Astrocyte (in vitro differentiated cells and primary cell): Measurements from ENCODE around the gene SNX8. TPM values are rescaled to one million over a fixed set of nuclear protein-coding genes. Genes with fewer than 3 reads are reported as not detected.

Source experiments
- DNase-seq: peaks from one replicate; pipeline ENCODE4 v3.0.0-alpha.2; 2010; ENCODE audit warnings: low read depth
- FAIRE-seq: peaks from 2 replicates; lab custom pipeline; 2011; peaks lifted over from hg19 to GRCh38; lab: Jason Lieb, UNC
- H2AFZ ChIP-seq: 2 replicates; pipeline ENCODE4 v1.6.0; 2012; ENCODE audit warnings: low read depth, low read length, inconsistent platforms
- H3K27ac ChIP-seq: 2 replicates; pipeline ENCODE4 v1.5.1; 2011; ENCODE audit warnings: low read depth, low read length, inconsistent platforms
- H3K27me3 ChIP-seq: 2 replicates; pipeline ENCODE4 v1.6.0; 2011; ENCODE audit warnings: low read length, inconsistent platforms; ENCODE audit not compliant: insufficient read depth
- H3K36me3 ChIP-seq: 2 replicates; pipeline ENCODE4 v1.5.1; 2011; ENCODE audit warnings: low read length, inconsistent platforms; ENCODE audit not compliant: insufficient read depth
- H3K4me1 ChIP-seq: 2 replicates; pipeline ENCODE4 v1.5.1; 2011; ENCODE audit warnings: low read length, inconsistent platforms; ENCODE audit not compliant: insufficient read depth
- H3K4me2 ChIP-seq: 2 replicates; pipeline ENCODE4 v1.6.0; 2012; ENCODE audit warnings: low read length, inconsistent platforms
- H3K4me3 ChIP-seq: 2 replicates; pipeline ENCODE4 v1.5.1; 2011; ENCODE audit warnings: low read depth, mild to moderate bottlenecking, low read length, inconsistent platforms; ENCODE audit not compliant: insufficient read depth
- H3K79me2 ChIP-seq: 2 replicates; pipeline ENCODE4 v1.6.0; 2012; ENCODE audit warnings: mild to moderate bottlenecking, low read length, inconsistent platforms; ENCODE audit not compliant: insufficient read depth
- H3K9ac ChIP-seq: 2 replicates; pipeline ENCODE4 v1.6.0; 2012; ENCODE audit warnings: mild to moderate bottlenecking, low read length, inconsistent platforms
- H3K9me3 ChIP-seq: 2 replicates; pipeline ENCODE4 v1.5.1; 2012; ENCODE audit warnings: low read depth, mild to moderate bottlenecking, low read length, inconsistent platforms; ENCODE audit not compliant: insufficient read depth
- H4K20me1 ChIP-seq: 2 replicates; pipeline ENCODE4 v1.6.0; 2012; ENCODE audit warnings: low read length, inconsistent platforms; ENCODE audit not compliant: insufficient read depth
- H3K27ac Mint-ChIP-seq: one replicate; pipeline ENCODE4 v1.8.0; 2021; ENCODE audit warnings: mild to moderate bottlenecking, mixed read lengths; ENCODE audit not compliant: unreplicated experiment
- H3K27me3 Mint-ChIP-seq: one replicate; pipeline ENCODE4 v1.8.0; 2021; ENCODE audit warnings: low read depth, mixed read lengths; ENCODE audit not compliant: unreplicated experiment
- H3K36me3 Mint-ChIP-seq: one replicate; pipeline ENCODE4 v1.8.0; 2021; ENCODE audit warnings: low read depth, mixed read lengths; ENCODE audit not compliant: unreplicated experiment
- H3K4me1 Mint-ChIP-seq: one replicate; pipeline ENCODE4 v1.8.0; 2021; ENCODE audit warnings: low read depth, mixed read lengths; ENCODE audit not compliant: unreplicated experiment
- H3K4me3 Mint-ChIP-seq: one replicate; pipeline ENCODE4 v1.8.0; 2021; ENCODE audit warnings: mild to moderate bottlenecking, moderate library complexity, mixed read lengths; ENCODE audit not compliant: unreplicated experiment
- H3K9me3 Mint-ChIP-seq: one replicate; pipeline ENCODE4 v1.8.0; 2021; ENCODE audit warnings: mild to moderate bottlenecking, mixed read lengths; ENCODE audit not compliant: unreplicated experiment
- EZH2 ChIP-seq: IDR thresholded peaks from 2 replicates; pipeline ENCODE4 v1.6.1; 2012; ENCODE audit warnings: mild to moderate bottlenecking, low read length, inconsistent platforms; ENCODE audit not compliant: insufficient read depth
- total RNA-seq: library from RNA; stranded (reverse); gene quantifications from 2 replicates; pipeline ENCODE4 v1.2.1, GENCODE V29; 2021
- TF ChIP-seq, protein P1 (sequence below): IDR thresholded peaks from 2 replicates; pipeline ENCODE4 v1.5.1; 2011; ENCODE audit warnings: low read depth, mild to moderate bottlenecking, inconsistent platforms, low read length, moderate library complexity; ENCODE audit not compliant: insufficient read depth

Gene SNX8
- total RNA-seq, 1 donor from 2014 or later, result 28.9 TPM

DNA sequence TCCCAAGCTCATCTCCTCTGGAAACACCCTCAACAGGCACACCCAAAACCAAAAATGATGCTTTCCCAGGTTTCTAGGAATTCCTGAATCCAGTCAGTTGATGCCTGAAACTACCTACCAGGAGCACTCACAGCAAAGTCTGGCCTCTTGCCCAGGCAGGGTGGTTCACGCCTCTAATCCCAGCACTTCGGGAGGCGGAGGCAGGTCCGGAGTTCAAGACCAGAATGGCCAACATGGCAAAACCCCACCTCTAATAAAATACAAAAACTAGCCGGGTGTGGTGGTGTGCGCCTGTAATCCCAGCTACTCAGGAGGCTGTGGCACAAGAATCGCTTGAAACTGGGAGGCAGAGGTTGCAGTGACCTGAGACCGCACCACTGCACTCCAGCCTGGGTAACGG, 83.4 kb downstream of the SNX8 start:
- no peak overlapping the region for H3K4me3 ChIP-seq
- no peak overlapping the region for H2AFZ ChIP-seq
- peak overlapping the region; percentile 29 for H3K9ac ChIP-seq
- TF ChIP-seq, protein P1, sequence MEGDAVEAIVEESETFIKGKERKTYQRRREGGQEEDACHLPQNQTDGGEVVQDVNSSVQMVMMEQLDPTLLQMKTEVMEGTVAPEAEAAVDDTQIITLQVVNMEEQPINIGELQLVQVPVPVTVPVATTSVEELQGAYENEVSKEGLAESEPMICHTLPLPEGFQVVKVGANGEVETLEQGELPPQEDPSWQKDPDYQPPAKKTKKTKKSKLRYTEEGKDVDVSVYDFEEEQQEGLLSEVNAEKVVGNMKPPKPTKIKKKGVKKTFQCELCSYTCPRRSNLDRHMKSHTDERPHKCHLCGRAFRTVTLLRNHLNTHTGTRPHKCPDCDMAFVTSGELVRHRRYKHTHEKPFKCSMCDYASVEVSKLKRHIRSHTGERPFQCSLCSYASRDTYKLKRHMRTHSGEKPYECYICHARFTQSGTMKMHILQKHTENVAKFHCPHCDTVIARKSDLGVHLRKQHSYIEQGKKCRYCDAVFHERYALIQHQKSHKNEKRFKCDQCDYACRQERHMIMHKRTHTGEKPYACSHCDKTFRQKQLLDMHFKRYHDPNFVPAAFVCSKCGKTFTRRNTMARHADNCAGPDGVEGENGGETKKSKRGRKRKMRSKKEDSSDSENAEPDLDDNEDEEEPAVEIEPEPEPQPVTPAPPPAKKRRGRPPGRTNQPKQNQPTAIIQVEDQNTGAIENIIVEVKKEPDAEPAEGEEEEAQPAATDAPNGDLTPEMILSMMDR, result no peak
- TF ChIP-seq EZH2, result no peak
- peaks cover 34% of the 10 kb centered on the region for H3K4me1 ChIP-seq
- H3K9me3 ChIP-seq, result no peaks in the 10 kb centered on the region
- H3K27me3 Mint-ChIP-seq, result no peaks in the 10 kb centered on the region
- FAIRE-seq, result no peak
- H4K20me1 ChIP-seq, result peaks cover 51% of the 10 kb centered on the region
- H3K27ac ChIP-seq, result no peak overlapping the region
- H3K36me3 Mint-ChIP-seq, result peaks cover 35% of the 10 kb centered on the region
- H3K36me3 ChIP-seq, result peaks cover 15% of the 10 kb centered on the region
- H3K4me1 Mint-ChIP-seq, result peaks cover 12% of the 10 kb centered on the region
- peaks cover 59% of the 10 kb centered on the region for H3K79me2 ChIP-seq
- no peak for DNase-seq
- no peak overlapping the region for H3K4me2 ChIP-seq
- peak overlapping the region; percentile 34 for H3K4me3 Mint-ChIP-seq
- H3K27me3 ChIP-seq, result no peaks in the 10 kb centered on the region
- H3K27ac Mint-ChIP-seq, result no peak overlapping the region
- no peaks in the 10 kb centered on the region for H3K9me3 Mint-ChIP-seq

DNA sequence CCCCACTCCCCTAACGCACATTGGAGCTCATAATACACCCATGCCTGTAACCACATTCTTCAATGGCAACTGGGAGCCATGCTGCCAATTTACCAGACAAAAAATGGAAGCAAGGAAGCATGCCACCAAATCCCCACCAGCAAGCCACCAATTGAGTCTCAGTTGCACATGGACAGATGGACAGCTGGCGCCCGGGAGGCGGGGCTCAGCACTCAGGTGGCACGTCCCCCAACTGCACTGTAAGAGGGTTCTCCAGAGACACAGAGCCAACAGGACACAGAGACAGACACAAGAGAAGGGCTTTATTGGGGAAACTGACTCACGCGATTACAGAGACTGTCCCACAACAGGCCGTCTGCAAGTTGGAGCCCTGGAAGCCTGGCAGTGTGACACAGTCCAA, 84.0 kb downstream of the SNX8 start:
- no peaks in the 10 kb centered on the region for H3K27me3 Mint-ChIP-seq
- Histone ChIP-seq H3K4me1 (peaks cover 29% of the 10 kb centered on the region), H3K9me3 (no peaks in the 10 kb centered on the region), H3K4me3 (no peak overlapping the region), H3K27ac (no peak overlapping the region), H3K36me3 (peaks cover 15% of the 10 kb centered on the region), H3K27me3 (no peaks in the 10 kb centered on the region), H2AFZ (no peak overlapping the region), H3K79me2 (peaks cover 65% of the 10 kb centered on the region), H3K9ac (no peak overlapping the region), H3K4me2 (no peak overlapping the region), H4K20me1 (peaks cover 57% of the 10 kb centered on the region)
- H3K27ac Mint-ChIP-seq, result no peak overlapping the region
- DNase-seq (no peak), FAIRE-seq (no peak)
- peaks cover 38% of the 10 kb centered on the region for H3K36me3 Mint-ChIP-seq
- peaks cover 10% of the 10 kb centered on the region for H3K4me1 Mint-ChIP-seq
- TF ChIP-seq, protein P1, result no peak
- no peak for TF ChIP-seq EZH2
- H3K4me3 Mint-ChIP-seq, result no peak overlapping the region
- no peaks in the 10 kb centered on the region for H3K9me3 Mint-ChIP-seq

DNA sequence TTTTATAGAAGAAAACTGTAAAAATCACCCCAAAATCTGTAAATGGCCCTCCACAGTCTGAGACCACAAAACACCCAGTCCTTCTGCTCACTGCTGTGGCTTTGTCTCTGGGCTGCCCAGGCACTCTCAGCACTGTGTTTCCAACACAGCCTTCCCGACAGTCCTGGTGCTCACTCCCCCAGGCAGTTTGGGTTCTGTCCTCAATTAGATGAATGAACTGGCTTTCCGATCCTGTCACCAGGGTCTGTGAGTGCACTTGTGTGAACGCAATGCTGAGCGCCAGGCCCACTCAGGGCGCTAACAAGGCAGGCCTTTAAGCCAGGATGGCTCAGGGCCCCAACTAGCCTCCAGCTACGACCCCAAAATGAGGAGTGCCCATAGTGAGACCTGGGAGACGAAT, 84.8 kb downstream of the SNX8 start:
- no peak overlapping the region for H3K4me3 Mint-ChIP-seq
- Histone ChIP-seq H3K9ac (no peak overlapping the region), H2AFZ (no peak overlapping the region), H3K79me2 (peaks cover 72% of the 10 kb centered on the region), H3K27ac (no peak overlapping the region), H3K9me3 (no peaks in the 10 kb centered on the region), H4K20me1 (peaks cover 59% of the 10 kb centered on the region), H3K4me2 (no peak overlapping the region), H3K4me3 (no peak overlapping the region), H3K27me3 (no peaks in the 10 kb centered on the region), H3K36me3 (peaks cover 15% of the 10 kb centered on the region), H3K4me1 (peaks cover 21% of the 10 kb centered on the region)
- H3K9me3 Mint-ChIP-seq, result no peaks in the 10 kb centered on the region
- TF ChIP-seq EZH2, result no peak
- TF ChIP-seq, protein P1, result no peak
- no peak overlapping the region for H3K27ac Mint-ChIP-seq
- peaks cover 32% of the 10 kb centered on the region for H3K36me3 Mint-ChIP-seq
- FAIRE-seq (no peak), DNase-seq (no peak)
- no peaks in the 10 kb centered on the region for H3K27me3 Mint-ChIP-seq
- H3K4me1 Mint-ChIP-seq, result peaks cover 4% of the 10 kb centered on the region
